ENCODE measurements around the gene SUPT5H.

- TF ChIP-seq GATA2 (IDR thresholded peaks at IDR 0.05; ENCODE audit: low read depth, low read length) (no peak), GATA3 (IDR thresholded peaks at IDR 0.05; ENCODE audit: low read depth, low read length) (no peak)
Observed at GRCh38 chr19:39405958-39406655, 39.3 kb upstream of the SUPT5H start.

All from SH-SY5Y (cell line).